Measurements from ENCODE around the gene CALR3. TPM values are rescaled to one million over a fixed set of nuclear protein-coding genes. Genes with fewer than 3 reads are reported as not detected.
A peak's percentile ranks its signal among the peaks of the same experiment; 100 is the strongest.

CALR3 gene
- total and polyA plus RNA-seq, 2 of the 8 experiments (the other 6 are each of a cell fraction or from before 2014, with no cell fraction given), result 0.11 to 0.32 TPM

- H3K79me2 ChIP-seq (ENCODE audit: control insufficient read depth in 1 of 2, insufficient read depth in 2 of 2, low read length in 2 of 2), result no peaks in the 10 kb centered on the region
- peaks cover 0 to 5% of the 10 kb centered on the region in 2 experiments; a peak in 1 of 4 replicates for H3K9me3 ChIP-seq (ENCODE audit: insufficient read depth in 2 of 2, low read depth in 1 of 2, low read length in 1 of 2)
- no peaks in the 10 kb centered on the region for H3K4me1 ChIP-seq (replicated peaks in 1 of 4; ENCODE audit: control insufficient read depth in 3 of 4, insufficient read depth in 4 of 4, low read length in 3 of 4)
- DNase-seq (ENCODE audit: low read depth in 1 of 2, low spot score in 2 of 2), result no peak
- no peak overlapping the region for H3K4me3 ChIP-seq (ENCODE audit: extremely low read depth in 1 of 4, insufficient read depth in 2 of 4, low read depth in 3 of 4, low read length in 4 of 4)
- ChIA-PET POLR2A (ENCODE audit: partially characterized antibody) (interaction anchor here (0.7 to 1.8 kb wide), 2 partner anchors 11 to 134 kb away, joined by 3 to 4 read pairs; no protein-coding TSS in a partner anchor), CTCF (ENCODE audit: partially characterized antibody) (interaction anchor here (1.1 to 2.7 kb wide), 2 partner anchors 20 to 34 kb away, joined by 3 to 11 read pairs; partner anchors contain the start of genes C19orf44 and CALR3)
- H3K23ac ChIP-seq (ENCODE audit: insufficient read length), result no peak overlapping the region
- H4K20me1 ChIP-seq (replicated peaks in 1 of 2; ENCODE audit: control insufficient read depth in 1 of 2, insufficient read depth in 2 of 2, low read length in 2 of 2), result no peaks in the 10 kb centered on the region
- no peak for TF ChIP-seq SP4 (IDR thresholded peaks at IDR 0.05; ENCODE audit: low read length)
- TF ChIP-seq CTCF (IDR thresholded peaks at IDR 0.05; ENCODE audit: control extremely low read depth in 1 of 3, insufficient read depth in 1 of 3, low read depth in 1 of 3, low read length in 3 of 3), result peak in 1 of 3 experiments; percentile 3; a peak in 1 of 4 replicates
- no peak for FAIRE-seq
- H3K18ac ChIP-seq (ENCODE audit: extremely low read depth, low read length), result no peak overlapping the region
- H2BK15ac ChIP-seq (ENCODE audit: low read length), result no peak overlapping the region
- H3K4ac ChIP-seq (replicated peaks; ENCODE audit: insufficient read length, low read depth, low read length), result no peak overlapping the region
- no peaks in the 10 kb centered on the region for H3K79me1 ChIP-seq (ENCODE audit: low read depth, low read length)
- H4K5ac ChIP-seq (ENCODE audit: insufficient read length, low read depth, low read length), result no peak overlapping the region
- no peak overlapping the region for H2BK5ac ChIP-seq (ENCODE audit: low read depth, low read length)
- H2BK120ac ChIP-seq (replicated peaks; ENCODE audit: low read depth, low read length), result no peak overlapping the region
- no peak overlapping the region for H3K56ac ChIP-seq (replicated peaks; ENCODE audit: insufficient read length, low read depth, low read length)
- no peak overlapping the region for H4K8ac ChIP-seq (ENCODE audit: extremely low read depth, insufficient read depth, low read length)
- H3K36me3 ChIP-seq (ENCODE audit: control insufficient read depth in 2 of 4, insufficient read depth in 4 of 4, low read length in 3 of 4), result no peaks in the 10 kb centered on the region
- no peak overlapping the region for H2AK5ac ChIP-seq (ENCODE audit: low read depth, low read length)
- no peak overlapping the region for H2BK12ac ChIP-seq (ENCODE audit: low read depth, low read length)
- H3K27ac ChIP-seq (ENCODE audit: low read depth, low read length), result no peak overlapping the region
- no peaks in the 10 kb centered on the region for H3K27me3 ChIP-seq (replicated peaks in 1 of 4; ENCODE audit: control insufficient read depth in 3 of 4, extremely low read depth in 1 of 4, insufficient read depth in 3 of 4, low read length in 3 of 4)
- H3K4me2 ChIP-seq (ENCODE audit: insufficient read depth in 1 of 2, low read depth in 2 of 2, low read length in 2 of 2), result no peak overlapping the region
- H3K14ac ChIP-seq (ENCODE audit: insufficient read length), result no peak overlapping the region
- WGBS, 2 experiments (ENCODE audit: extremely low coverage in 1 of 2, insufficient coverage in 1 of 2, insufficient read length in 1 of 2, insufficient replicate concordance in 2 of 2, low coverage in 1 of 2, low lambda C conversion rate in 2 of 2, missing lambda C conversion rate in 1 of 2), result 88% methylated on average over 3 of the region's 3 CpGs; no CpG with 5 or more reads in 1 of the 2 experiments
- H2AFZ ChIP-seq (ENCODE audit: low read length), result no peak overlapping the region
- peaks cover 4% of the 10 kb centered on the region; the same call in 1 of the 2 replicates for H3K23me2 ChIP-seq (ENCODE audit: low read depth, low read length)
- no peak overlapping the region for H3K9ac ChIP-seq (replicated peaks in 1 of 4; ENCODE audit: extremely low read depth in 1 of 4, low read depth in 3 of 4, low read length in 3 of 4)
- H4K91ac ChIP-seq (replicated peaks; ENCODE audit: insufficient read length, low read length), result no peak overlapping the region
- H2BK20ac ChIP-seq (ENCODE audit: low read length), result no peak overlapping the region
Measured at GRCh38 chr19:16476401-16476800, 19.6 kb downstream of the CALR3 start.

Data from H1 (cell line).